B cell (primary cell): ENCODE data around the gene AP1S3. TPM values are rescaled to one million over a fixed set of nuclear protein-coding genes. Genes with fewer than 3 reads are reported as not detected.

Experiments
- ATAC-seq: fragments of 200-7000 bp; cut with Tn5 transposase; one replicate; pipeline ENCODE4 v1.10.0; 2021; ENCODE audit warnings: low read depth, mild to moderate bottlenecking, moderate number of reproducible peaks, moderate library complexity
- CTCF ChIA-PET: fragments of 350-600 bp; sonication (Branson Sonifier 250); formaldehyde crosslinking; loops from one replicate; lab custom pipeline; 2021; ENCODE audit warnings: antibody characterized with exemption, inconsistent platforms; lab: Charles Lee
- POLR2A ChIA-PET: fragments of 350-600 bp; sonication (Branson Sonifier 250); formaldehyde crosslinking; loops from one replicate; lab custom pipeline; 2021; ENCODE audit warnings: antibody characterized with exemption; lab: Charles Lee
- DNase-seq: peaks from one replicate; pipeline ENCODE4 v3.0.0; 2013
- H2AFZ ChIP-seq: 2 replicates; pipeline ENCODE4 v1.6.1; 2012; ENCODE audit warnings: mild to moderate bottlenecking, low read depth, low read length; ENCODE audit not compliant: insufficient read depth, poor library complexity, severe bottlenecking
- H3K27ac ChIP-seq, 2 donors: 1 replicate in 1 of 2; 2 replicates in 1 of 2; pipeline ENCODE4 v1.5.1; 2012 to 2013; ENCODE audit warnings: low read length in 2 of 2, mild to moderate bottlenecking in 2 of 2, moderate library complexity in 1 of 2
- H3K27me3 ChIP-seq, 4 experiments: fragments of 200-600 bp in 1 of 4; sonication (generic) in 1 of 4; replicated peaks in 1 of 4; 1 replicate in 2 of 4; 2 replicates in 2 of 4; pipeline versions ENCODE4 v1.6.1 to v1.7.0; 2013 to 2016; ENCODE audit warnings: low read length in 3 of 4, mild to moderate bottlenecking in 2 of 4, mixed read lengths in 1 of 4, moderate library complexity in 1 of 4; ENCODE audit not compliant: insufficient read depth in 4 of 4, control insufficient read depth in 3 of 4; ENCODE audit errors: control extremely low read depth in 1 of 4
- H3K36me3 ChIP-seq, 2 experiments: replicated peaks in 1 of 2; 1 replicate in 1 of 2; 2 replicates in 1 of 2; pipeline versions ENCODE4 v1.6.1 to v1.7.1; 2013; ENCODE audit warnings: low read length in 1 of 2; ENCODE audit not compliant: insufficient read depth in 2 of 2, control insufficient read depth in 1 of 2; ENCODE audit errors: control extremely low read depth in 1 of 2, extremely low read depth in 1 of 2
- H3K4me1 ChIP-seq, 2 donors: fragments of 200-600 bp in 1 of 2; sonication (generic) in 1 of 2; 1 replicate in 1 of 2; 2 replicates in 1 of 2; pipeline versions ENCODE4 v1.5.1 to v1.6.1; 2013 to 2017; ENCODE audit warnings: low read length in 2 of 2; ENCODE audit not compliant: control insufficient read depth in 2 of 2, insufficient read depth in 2 of 2
- H3K4me2 ChIP-seq: replicated peaks from 2 replicates; pipeline ENCODE3; 2012; ENCODE audit warnings: mild to moderate bottlenecking, low read depth, low read length; ENCODE audit not compliant: poor library complexity, severe bottlenecking
- H3K4me3 ChIP-seq, 5 experiments: fragments of 200-600 bp in 1 of 5; sonication (generic) in 1 of 5; 1 replicate in 3 of 5; 2 replicates in 2 of 5; pipeline versions ENCODE4 v1.5.1 to v1.7.0; 2011 to 2016; ENCODE audit warnings: low read length in 4 of 5, mild to moderate bottlenecking in 4 of 5, low read depth in 2 of 5, control low read depth in 1 of 5, moderate library complexity in 1 of 5; ENCODE audit not compliant: insufficient read depth in 1 of 5; ENCODE audit errors: control extremely low read depth in 1 of 5, extremely low read depth in 1 of 5
- H3K79me2 ChIP-seq: fragments of 200-600 bp; sonication (generic); one replicate; pipeline ENCODE4 v1.6.0; 2016; ENCODE audit warnings: low read length; ENCODE audit not compliant: control insufficient read depth, insufficient read depth
- H3K9ac ChIP-seq: fragments of 200-600 bp; sonication (generic); 2 replicates; pipeline ENCODE4 v1.6.1; 2017; ENCODE audit warnings: mild to moderate bottlenecking, low read length, moderate library complexity
- H3K9me3 ChIP-seq, 3 donors: one replicate each; pipeline versions ENCODE4 v1.6.1 to v1.7.1; 2013; ENCODE audit warnings: low read length in 2 of 3; ENCODE audit not compliant: control insufficient read depth in 2 of 3, insufficient read depth in 1 of 3; ENCODE audit errors: control extremely low read depth in 1 of 3
- H4K20me1 ChIP-seq: 2 replicates; pipeline ENCODE4 v1.6.0; 2012; ENCODE audit warnings: mild to moderate bottlenecking, low read length; ENCODE audit not compliant: insufficient read depth, control insufficient read depth, poor library complexity, severe bottlenecking
- H3K27ac Mint-ChIP-seq: one replicate; pipeline ENCODE4 v1.8.0; 2021; ENCODE audit warnings: mixed read lengths
- H3K27me3 Mint-ChIP-seq: one replicate; pipeline ENCODE4 v1.8.0; 2021; ENCODE audit warnings: mixed read lengths
- H3K4me1 Mint-ChIP-seq: one replicate; pipeline ENCODE4 v1.8.0; 2021; ENCODE audit warnings: mixed read lengths
- H3K4me3 Mint-ChIP-seq: one replicate; pipeline ENCODE4 v1.8.0; 2021; ENCODE audit warnings: mixed read lengths
- H3K9me3 Mint-ChIP-seq: one replicate; pipeline ENCODE4 v1.8.0; 2022; ENCODE audit warnings: mixed read lengths; ENCODE audit not compliant: insufficient read depth
- EZH2 ChIP-seq: IDR thresholded peaks from 2 replicates; pipeline ENCODE4 v1.6.1; 2012; ENCODE audit warnings: borderline replicate concordance, low read depth, mild to moderate bottlenecking, moderate library complexity, low read length; ENCODE audit not compliant: insufficient read depth, poor library complexity, severe bottlenecking
- WGBS: methylation state at CpG from one replicate; pipeline ENCODE4 v1.1.5; 2013; ENCODE audit warnings: missing lambda C conversion rate; ENCODE audit not compliant: insufficient coverage; 5-methylcytosine and 5-hydroxymethylcytosine counted together
- intact Hi-C: fragments of 100-400 bp; cut with micrococcal nuclease; formaldehyde crosslinking; loops from one replicate; pipeline ENCODE4 v1.10.0; 2022
- polyA plus RNA-seq: library from polyadenylated mRNA; depleted of rRNA; stranded (reverse); fragments of >200 nt; gene quantifications from 2 replicates; pipeline ENCODE4 v1.2.3, GENCODE V29; 2012
- total RNA-seq, 2 donors: library from RNA; stranded (reverse); fragments of 120-200 nt in 1 of 2; gene quantifications; 1 replicate in 1 of 2; 2 replicates in 1 of 2; pipeline versions ENCODE4 v1.2.3 to v1.2.4, GENCODE V29; 2013 to 2022
- TF ChIP-seq, protein P1 (sequence below): fragments of 200-600 bp; IDR thresholded peaks from one replicate; pipeline ENCODE4 v1.8.0; 2022; ENCODE audit warnings: antibody characterized with exemption, mild to moderate bottlenecking

The AP1S3 gene
- total and polyA plus RNA-seq, 2 donors (not counting 1 experiment from before 2014, with no cell fraction given): 7.2 to 41.4 TPM

- H3K36me3 ChIP-seq: peaks cover 0 to 16% of the 10 kb centered on the region in 2 experiments
- no peaks in the 10 kb centered on the region for H3K4me1 ChIP-seq
- CTCF ChIA-PET: interaction anchor here (1.2 kb wide), 1 partner anchor 30 kb away, joined by 3 read pairs; no protein-coding TSS in a partner anchor
- no peaks in the 10 kb centered on the region for H3K9me3 ChIP-seq
- Mint-ChIP-seq H3K4me3 (no peak overlapping the region), H3K4me1 (no peaks in the 10 kb centered on the region), H3K9me3 (peaks cover 3% of the 10 kb centered on the region), H3K27ac (no peak overlapping the region), H3K27me3 (no peaks in the 10 kb centered on the region)
- DNase-seq (no peak), ATAC-seq (no peak)
- no peaks in the 10 kb centered on the region for H4K20me1 ChIP-seq
- H3K27ac ChIP-seq: no peak overlapping the region
- H3K9ac ChIP-seq: no peak overlapping the region
- TF ChIP-seq, protein P1, sequence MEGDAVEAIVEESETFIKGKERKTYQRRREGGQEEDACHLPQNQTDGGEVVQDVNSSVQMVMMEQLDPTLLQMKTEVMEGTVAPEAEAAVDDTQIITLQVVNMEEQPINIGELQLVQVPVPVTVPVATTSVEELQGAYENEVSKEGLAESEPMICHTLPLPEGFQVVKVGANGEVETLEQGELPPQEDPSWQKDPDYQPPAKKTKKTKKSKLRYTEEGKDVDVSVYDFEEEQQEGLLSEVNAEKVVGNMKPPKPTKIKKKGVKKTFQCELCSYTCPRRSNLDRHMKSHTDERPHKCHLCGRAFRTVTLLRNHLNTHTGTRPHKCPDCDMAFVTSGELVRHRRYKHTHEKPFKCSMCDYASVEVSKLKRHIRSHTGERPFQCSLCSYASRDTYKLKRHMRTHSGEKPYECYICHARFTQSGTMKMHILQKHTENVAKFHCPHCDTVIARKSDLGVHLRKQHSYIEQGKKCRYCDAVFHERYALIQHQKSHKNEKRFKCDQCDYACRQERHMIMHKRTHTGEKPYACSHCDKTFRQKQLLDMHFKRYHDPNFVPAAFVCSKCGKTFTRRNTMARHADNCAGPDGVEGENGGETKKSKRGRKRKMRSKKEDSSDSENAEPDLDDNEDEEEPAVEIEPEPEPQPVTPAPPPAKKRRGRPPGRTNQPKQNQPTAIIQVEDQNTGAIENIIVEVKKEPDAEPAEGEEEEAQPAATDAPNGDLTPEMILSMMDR: no peak
- no peak for TF ChIP-seq EZH2
- no peak overlapping the region for H2AFZ ChIP-seq
- WGBS: 88% methylated on average over 2 of the region's 3 CpGs
- no peaks in the 10 kb centered on the region for H3K79me2 ChIP-seq
- no peak overlapping the region for H3K4me3 ChIP-seq
- H3K27me3 ChIP-seq: no peaks in the 10 kb centered on the region
- intact Hi-C loops: no loop called here
- no peak overlapping the region for H3K4me2 ChIP-seq
- POLR2A ChIA-PET: no interaction called here
These were observed 69.2 kb downstream of the AP1S3 start for GRCh38 chr2:223768179-223768578.

DNA sequence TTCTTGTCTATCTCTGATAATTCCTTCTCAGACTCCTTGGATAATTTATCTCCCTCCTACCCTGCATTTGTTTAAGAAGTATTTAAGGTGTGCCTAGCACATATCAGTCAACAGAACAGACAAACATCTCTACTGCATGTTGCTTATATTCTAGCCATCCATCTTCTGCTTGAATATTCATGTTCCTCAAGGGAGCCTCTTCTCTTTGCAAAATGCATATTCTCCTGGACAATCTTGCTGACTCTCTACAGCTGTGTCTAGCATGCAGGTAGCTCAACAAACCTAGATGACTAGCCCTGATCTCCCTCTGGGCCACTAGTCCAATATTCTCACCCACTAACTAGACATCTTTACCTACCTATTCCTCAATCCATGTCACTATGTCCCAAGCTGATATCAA is 70.0 kb downstream of the AP1S3 start:
- H3K4me3 Mint-ChIP-seq: no peak overlapping the region
- intact Hi-C loops: no loop called here
- POLR2A ChIA-PET: no interaction called here

More for the DNA sequence above, 70.0 kb downstream of the AP1S3 start:
- Mint-ChIP-seq H3K9me3 (peaks cover 3% of the 10 kb centered on the region), H3K4me1 (no peaks in the 10 kb centered on the region), H3K27me3 (no peaks in the 10 kb centered on the region), H3K27ac (no peak overlapping the region)
- Histone ChIP-seq H3K4me3 (no peak overlapping the region), H3K4me1 (no peaks in the 10 kb centered on the region), H3K4me2 (no peak overlapping the region), H3K36me3 (peaks cover 0 to 13% of the 10 kb centered on the region in 2 experiments), H4K20me1 (no peaks in the 10 kb centered on the region), H3K27me3 (no peaks in the 10 kb centered on the region), H3K79me2 (no peaks in the 10 kb centered on the region), H3K27ac (no peak overlapping the region), H3K9me3 (no peaks in the 10 kb centered on the region), H2AFZ (no peak overlapping the region), H3K9ac (no peak overlapping the region)
- CTCF ChIA-PET: interaction anchor here (1.2 kb wide), 1 partner anchor 31 kb away, joined by 3 read pairs; no protein-coding TSS in a partner anchor
- TF ChIP-seq, protein P1: no peak
- TF ChIP-seq EZH2: no peak
- DNase-seq (no peak), ATAC-seq (no peak)
